Measurements from ENCODE around the gene IQSEC1. TPM values are rescaled to one million over a fixed set of nuclear protein-coding genes. Genes with fewer than 3 reads are reported as not detected.

The IQSEC1 gene
- total and polyA plus RNA-seq, 9 of the 15 experiments (the other 6 are each of a cell fraction or from before 2014, with no cell fraction given) = 0.56 to 39.0 (median 6.8) TPM

DNA sequence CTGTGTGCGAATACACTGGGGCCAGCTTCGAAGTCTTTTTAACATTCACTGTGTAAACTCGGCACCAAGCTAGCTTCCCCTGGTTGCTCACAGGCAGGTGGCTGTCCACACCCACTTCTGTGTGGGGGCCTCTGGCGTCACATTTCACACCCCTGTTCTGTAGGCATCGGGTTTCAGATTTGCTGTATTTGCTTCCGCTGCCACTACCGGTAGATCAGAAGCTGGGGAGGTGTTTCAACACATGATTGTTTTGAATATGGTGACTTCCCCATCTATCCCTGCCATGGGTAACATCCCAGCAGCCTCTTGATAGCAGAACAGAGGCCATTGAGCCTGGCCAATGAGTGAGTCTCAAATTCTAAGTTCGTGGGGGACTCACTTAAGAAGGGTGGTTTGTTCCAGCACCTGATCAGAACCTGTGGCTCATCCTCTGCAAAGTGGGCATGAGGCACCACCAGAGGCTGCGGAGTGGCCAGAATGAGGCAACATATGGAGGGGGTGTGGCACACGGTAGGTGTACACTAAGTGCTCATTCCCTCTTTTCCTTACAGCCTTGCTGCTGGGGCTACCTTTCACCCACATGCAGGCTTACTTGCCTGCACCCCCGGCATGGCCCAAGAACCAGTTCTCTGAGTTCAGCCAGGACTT lies 61.5 kb downstream of the IQSEC1 start (continued):
- TF ChIP-seq, protein P1, sequence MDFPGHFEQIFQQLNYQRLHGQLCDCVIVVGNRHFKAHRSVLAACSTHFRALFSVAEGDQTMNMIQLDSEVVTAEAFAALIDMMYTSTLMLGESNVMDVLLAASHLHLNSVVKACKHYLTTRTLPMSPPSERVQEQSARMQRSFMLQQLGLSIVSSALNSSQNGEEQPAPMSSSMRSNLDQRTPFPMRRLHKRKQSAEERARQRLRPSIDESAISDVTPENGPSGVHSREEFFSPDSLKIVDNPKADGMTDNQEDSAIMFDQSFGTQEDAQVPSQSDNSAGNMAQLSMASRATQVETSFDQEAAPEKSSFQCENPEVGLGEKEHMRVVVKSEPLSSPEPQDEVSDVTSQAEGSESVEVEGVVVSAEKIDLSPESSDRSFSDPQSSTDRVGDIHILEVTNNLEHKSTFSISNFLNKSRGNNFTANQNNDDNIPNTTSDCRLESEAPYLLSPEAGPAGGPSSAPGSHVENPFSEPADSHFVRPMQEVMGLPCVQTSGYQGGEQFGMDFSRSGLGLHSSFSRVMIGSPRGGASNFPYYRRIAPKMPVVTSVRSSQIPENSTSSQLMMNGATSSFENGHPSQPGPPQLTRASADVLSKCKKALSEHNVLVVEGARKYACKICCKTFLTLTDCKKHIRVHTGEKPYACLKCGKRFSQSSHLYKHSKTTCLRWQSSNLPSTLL (IDR thresholded peaks at IDR 0.05) = no peak
- TF ChIP-seq, protein P2, sequence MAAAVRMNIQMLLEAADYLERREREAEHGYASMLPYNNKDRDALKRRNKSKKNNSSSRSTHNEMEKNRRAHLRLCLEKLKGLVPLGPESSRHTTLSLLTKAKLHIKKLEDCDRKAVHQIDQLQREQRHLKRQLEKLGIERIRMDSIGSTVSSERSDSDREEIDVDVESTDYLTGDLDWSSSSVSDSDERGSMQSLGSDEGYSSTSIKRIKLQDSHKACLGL (CRISPR knock-in tag; IDR thresholded peaks at IDR 0.05; ENCODE audit: borderline replicate concordance, poor library complexity, severe bottlenecking) = no peak
- TF ChIP-seq CREB1 (IDR thresholded peaks at IDR 0.05) = peak; percentile 50; the same call in 1 of the 2 replicates
- TF ChIP-seq CREB1 (CRISPR knock-in tag; IDR thresholded peaks at IDR 0.05) = 0 out of 2 replicates have a peak, but pooled peaks have one; percentile 49
- no peak for TF ChIP-seq KDM1A (IDR thresholded peaks at IDR 0.05)
- no peak for TF ChIP-seq FOXA1 (IDR thresholded peaks at IDR 0.05; ENCODE audit: borderline replicate concordance)
- TF ChIP-seq, protein P3, sequence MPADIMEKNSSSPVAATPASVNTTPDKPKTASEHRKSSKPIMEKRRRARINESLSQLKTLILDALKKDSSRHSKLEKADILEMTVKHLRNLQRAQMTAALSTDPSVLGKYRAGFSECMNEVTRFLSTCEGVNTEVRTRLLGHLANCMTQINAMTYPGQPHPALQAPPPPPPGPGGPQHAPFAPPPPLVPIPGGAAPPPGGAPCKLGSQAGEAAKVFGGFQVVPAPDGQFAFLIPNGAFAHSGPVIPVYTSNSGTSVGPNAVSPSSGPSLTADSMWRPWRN (IDR thresholded peaks at IDR 0.05; ENCODE audit: low read depth) = no peak
- TF ChIP-seq ZNF316 (IDR thresholded peaks at IDR 0.05) = no peak
- TF ChIP-seq HDGF (IDR thresholded peaks at IDR 0.05) = no peak
- TF ChIP-seq U2AF1 (optimal IDR thresholded peaks at IDR 0.05; ENCODE audit: low read depth, low read length) = no peak
- TF ChIP-seq, protein P4, sequence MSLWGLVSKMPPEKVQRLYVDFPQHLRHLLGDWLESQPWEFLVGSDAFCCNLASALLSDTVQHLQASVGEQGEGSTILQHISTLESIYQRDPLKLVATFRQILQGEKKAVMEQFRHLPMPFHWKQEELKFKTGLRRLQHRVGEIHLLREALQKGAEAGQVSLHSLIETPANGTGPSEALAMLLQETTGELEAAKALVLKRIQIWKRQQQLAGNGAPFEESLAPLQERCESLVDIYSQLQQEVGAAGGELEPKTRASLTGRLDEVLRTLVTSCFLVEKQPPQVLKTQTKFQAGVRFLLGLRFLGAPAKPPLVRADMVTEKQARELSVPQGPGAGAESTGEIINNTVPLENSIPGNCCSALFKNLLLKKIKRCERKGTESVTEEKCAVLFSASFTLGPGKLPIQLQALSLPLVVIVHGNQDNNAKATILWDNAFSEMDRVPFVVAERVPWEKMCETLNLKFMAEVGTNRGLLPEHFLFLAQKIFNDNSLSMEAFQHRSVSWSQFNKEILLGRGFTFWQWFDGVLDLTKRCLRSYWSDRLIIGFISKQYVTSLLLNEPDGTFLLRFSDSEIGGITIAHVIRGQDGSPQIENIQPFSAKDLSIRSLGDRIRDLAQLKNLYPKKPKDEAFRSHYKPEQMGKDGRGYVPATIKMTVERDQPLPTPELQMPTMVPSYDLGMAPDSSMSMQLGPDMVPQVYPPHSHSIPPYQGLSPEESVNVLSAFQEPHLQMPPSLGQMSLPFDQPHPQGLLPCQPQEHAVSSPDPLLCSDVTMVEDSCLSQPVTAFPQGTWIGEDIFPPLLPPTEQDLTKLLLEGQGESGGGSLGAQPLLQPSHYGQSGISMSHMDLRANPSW (CRISPR knock-in tag; IDR thresholded peaks at IDR 0.05) = no peak
- no peak for TF ChIP-seq KLF16 (IDR thresholded peaks at IDR 0.05)
- TF ChIP-seq EP300 (IDR thresholded peaks at IDR 0.05; ENCODE audit: low read length) = no peak
- no peak for TF ChIP-seq SETDB1 (IDR thresholded peaks at IDR 0.05; ENCODE audit: low read length)
- peak; percentile 92 for TF ChIP-seq L3MBTL2 (IDR thresholded peaks at IDR 0.05)
- no peak for TF ChIP-seq BRD9 (IDR thresholded peaks at IDR 0.05; ENCODE audit: low read depth, partially characterized antibody)
- TF ChIP-seq ESRRB (CRISPR knock-in tag; IDR thresholded peaks at IDR 0.05; ENCODE audit: borderline replicate concordance) = no peak
- no peak for TF ChIP-seq NUFIP1 (IDR thresholded peaks at IDR 0.05; ENCODE audit: partially characterized antibody)
- no peak for TF ChIP-seq KLF1 (tag; IDR thresholded peaks at IDR 0.05)
- no peak for TF ChIP-seq CHCHD3 (CRISPR knock-in tag; IDR thresholded peaks at IDR 0.05)
- no peak for TF ChIP-seq KAT8 (IDR thresholded peaks at IDR 0.05; ENCODE audit: low read depth)
- TF ChIP-seq ARHGAP35 (IDR thresholded peaks at IDR 0.05; ENCODE audit: partially characterized antibody) = no peak
- no peak for TF ChIP-seq ZNF134 (CRISPR knock-in tag; conservative IDR thresholded peaks at IDR 0.05)
- no peak for TF ChIP-seq RBBP5 (IDR thresholded peaks at IDR 0.05; ENCODE audit: borderline replicate concordance, insufficient read depth, low read length, poor library complexity, severe bottlenecking)
- no peak for TF ChIP-seq ZNF121 (CRISPR knock-in tag; conservative IDR thresholded peaks at IDR 0.05)
- TF ChIP-seq NFXL1 (CRISPR knock-in tag; IDR thresholded peaks at IDR 0.05) = no peak
- TF ChIP-seq NFYB (IDR thresholded peaks at IDR 0.05; ENCODE audit: extremely low read depth, insufficient read length) = no peak
